ENCODE data around the gene RPS25.
"Not testable (repeated sequence)": the region's sequence is repeated elsewhere in the genome, so short reads cannot be mapped to it uniquely, and the experiment has no call there.

RPS25 gene

DNA sequence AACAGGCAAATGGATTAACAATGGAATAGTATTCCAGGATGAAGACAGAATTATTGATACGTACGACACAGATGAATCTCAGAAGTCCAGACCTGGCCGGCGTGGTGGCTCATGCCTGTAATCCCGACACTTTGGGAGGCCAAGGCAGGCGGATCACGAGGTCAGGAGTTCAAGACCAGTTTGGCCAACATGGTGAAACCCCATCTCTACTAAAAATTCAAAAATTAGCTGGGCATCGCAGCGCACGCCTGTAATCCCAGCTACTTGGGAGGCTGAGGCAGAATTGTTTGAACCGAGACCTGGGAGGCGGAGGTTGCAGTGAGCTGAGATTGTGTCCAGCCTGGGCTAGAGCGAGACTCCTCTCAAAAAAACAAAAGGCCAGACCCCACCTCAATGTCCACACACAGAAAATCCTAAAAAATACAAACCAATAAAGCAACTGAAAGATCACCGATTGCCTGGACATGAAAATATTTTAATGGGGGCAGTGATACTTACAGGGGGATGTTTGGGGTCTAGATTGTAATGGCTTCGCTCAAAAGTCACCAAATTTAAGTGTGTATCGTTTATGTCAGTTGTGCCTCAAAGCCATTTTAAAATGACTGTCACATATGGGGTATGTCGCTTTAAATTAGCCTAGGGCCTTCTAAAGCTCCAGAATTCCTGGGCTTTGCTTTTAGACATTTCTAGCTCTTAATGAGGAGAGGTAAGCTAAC lies 3.8 kb downstream of the RPS25 start:
- no peak for DNase-seq

DNA sequence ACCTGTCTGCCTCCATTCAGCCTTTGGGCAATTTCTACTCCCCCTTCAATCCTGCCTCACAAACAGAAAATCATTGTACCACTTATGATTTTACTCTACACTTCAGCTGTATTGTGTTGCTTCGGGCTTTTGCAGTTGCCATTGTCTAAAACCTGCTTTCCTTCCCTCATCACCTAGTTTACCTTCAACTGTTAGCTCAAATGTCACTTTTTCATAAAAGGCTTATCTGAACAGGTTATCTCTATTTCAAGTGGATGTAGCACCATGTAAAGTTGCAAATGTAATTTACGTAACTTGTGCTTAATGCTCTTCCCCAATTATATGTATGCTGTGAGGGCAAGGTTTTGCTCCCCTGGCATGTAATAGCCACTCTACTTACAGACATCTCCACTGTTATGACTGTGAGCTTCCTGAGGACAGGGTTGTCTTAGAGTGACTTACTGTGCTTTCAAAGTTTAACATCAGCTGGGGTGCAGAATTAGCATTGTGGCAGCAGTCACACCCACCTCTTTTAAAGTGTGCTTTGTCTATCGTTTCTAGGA lies 5.4 kb downstream of the RPS25 start:
- no peak for DNase-seq

DNA sequence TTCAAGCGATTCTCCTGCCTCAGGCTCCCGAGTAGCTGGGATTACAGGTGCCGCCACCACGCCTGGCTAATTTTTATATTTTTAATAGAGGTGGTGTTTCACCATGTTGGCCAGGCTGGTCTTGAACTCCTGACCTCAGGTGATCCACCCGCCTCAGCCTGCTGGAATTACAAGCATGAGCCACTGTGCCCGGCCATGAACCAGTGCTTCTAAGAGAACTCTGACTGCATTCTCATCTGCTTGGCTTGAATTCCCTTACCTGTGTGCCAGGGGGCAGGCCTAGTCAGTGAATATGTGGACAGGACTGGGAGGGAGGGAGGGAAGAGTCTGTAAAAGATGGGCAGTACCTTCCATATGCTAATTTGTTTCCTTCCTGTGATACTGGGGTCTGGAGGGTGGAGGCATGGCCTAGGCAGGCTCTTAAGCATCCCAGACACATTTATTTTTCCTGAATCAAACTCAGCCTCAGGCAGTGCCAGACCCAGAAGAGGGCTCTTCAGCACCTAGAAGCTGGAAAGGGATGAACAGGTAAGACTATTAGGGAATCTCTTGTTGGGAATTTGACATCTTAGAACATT lies 6.6 kb downstream of the RPS25 start:
- DNase-seq = no peak

DNA sequence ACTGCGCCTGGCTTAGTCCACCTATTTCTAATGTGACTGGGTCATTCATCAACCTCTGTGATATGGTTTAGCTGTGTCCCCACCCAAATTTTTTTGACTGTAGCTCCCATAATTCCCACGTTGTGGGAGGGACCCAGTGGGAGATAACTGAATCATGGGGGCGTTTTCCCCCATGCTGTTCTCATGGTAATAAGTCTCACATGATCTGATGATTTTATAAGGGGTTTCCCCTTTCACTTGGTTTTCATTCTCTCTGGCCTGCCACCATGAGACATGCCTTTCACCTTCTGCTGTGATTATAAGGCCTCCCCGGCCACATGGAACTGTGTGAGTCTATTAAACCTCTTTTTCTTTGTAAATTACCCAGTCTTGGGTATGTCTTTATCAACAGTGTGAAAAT lies 11.5 kb downstream of the RPS25 start:
- DNase-seq = no peak

DNA sequence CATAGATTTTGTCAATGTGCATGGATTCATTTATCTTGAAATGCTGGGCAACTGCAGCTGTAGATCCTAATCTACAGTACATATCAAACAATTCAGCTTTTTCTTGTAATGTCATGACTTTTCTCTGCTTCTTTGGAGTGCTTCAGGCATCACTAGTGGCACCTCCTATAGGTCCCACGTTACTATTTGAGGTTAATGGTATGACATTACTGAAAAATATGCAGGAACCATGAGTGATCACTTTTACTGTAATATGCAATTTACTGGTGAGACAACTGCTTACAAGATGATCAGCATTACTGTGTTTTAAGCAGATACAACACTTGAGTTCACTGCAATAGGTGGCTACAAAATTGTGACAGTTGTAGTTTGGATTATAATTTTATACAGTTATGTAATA lies 17.2 kb downstream of the RPS25 start:
- DNase-seq = no peak

DNA sequence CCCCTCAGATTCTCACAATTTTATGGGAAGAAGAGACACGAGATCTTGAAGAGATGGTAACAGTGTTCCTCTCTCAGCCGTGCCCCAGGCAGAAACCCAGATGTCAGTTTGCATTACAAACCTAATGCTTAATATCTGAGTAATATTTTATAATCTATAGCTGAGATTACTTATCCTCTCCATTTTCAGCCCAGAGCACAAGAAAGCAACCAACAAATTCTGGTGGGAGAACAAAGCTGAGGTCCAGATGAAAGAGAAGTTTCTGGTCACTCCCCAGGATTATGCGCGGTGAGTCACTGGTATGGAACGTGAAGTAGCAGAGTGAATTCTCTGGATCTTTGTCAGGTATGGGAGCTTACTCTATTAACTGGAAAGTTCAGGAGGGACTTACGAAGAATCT lies 19.3 kb downstream of the RPS25 start:
- DNase-seq = no peak

DNA sequence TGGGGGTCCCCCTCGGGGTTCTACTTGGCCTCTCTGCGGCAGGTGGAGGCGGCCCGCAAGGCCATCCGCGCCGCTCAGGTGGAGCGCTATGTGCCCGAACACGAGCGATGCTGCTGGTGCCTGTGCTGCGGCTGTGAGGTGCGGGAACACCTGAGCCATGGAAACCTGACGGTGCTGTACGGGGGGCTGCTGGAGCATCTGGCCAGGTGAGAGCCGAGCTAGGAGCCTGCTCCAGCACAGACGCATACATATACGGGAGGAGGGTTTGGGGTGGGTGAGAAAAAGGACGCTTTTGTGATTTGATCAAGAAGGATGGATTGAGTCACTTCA lies 19.8 kb downstream of the RPS25 start:
- DNase-seq = no peak

DNA sequence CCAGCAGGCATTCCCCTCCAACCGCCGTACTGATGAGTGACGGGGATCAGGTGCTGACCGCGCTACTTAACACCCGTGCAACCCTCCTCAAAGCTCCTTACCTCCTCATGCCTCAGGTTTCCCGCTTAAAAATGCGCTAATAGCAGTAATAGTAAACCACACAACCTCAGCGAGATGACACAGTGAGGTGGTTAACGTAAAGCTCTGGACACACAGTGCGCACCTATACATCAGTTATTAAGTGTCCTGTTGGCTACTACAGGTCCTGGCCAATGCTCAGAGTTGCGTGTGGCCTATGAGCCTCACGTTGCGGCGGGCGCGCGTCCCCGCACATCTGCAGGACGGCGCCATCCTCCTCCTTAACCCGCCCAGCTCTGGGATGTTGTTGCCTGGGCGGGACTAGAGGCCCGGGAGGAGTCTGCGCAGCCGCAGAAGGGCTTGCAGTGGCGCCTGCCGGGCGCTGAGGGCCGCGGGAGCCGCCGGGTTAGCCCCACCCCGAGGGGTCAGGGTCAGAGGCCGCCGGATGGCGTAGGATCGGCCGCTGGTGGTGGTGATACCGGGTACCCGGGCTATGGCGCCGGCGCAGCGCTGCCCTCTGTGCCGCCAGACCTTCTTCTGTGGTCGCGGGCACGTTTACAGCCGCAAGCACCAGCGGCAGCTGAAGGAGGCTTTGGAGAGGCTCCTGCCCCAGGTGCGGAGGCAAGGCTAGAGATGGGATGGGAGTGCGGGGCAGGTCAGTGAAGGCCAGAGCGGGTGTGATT lies 20.3 kb downstream of the RPS25 start, which contains the start of gene CENATAC:
CENATAC (plus strand) TSS at position 512 of the 761 bp plus-strand sequence; CDS start at position 572, 60 bp downstream.
- DNase-seq = peak; percentile 85

DNA sequence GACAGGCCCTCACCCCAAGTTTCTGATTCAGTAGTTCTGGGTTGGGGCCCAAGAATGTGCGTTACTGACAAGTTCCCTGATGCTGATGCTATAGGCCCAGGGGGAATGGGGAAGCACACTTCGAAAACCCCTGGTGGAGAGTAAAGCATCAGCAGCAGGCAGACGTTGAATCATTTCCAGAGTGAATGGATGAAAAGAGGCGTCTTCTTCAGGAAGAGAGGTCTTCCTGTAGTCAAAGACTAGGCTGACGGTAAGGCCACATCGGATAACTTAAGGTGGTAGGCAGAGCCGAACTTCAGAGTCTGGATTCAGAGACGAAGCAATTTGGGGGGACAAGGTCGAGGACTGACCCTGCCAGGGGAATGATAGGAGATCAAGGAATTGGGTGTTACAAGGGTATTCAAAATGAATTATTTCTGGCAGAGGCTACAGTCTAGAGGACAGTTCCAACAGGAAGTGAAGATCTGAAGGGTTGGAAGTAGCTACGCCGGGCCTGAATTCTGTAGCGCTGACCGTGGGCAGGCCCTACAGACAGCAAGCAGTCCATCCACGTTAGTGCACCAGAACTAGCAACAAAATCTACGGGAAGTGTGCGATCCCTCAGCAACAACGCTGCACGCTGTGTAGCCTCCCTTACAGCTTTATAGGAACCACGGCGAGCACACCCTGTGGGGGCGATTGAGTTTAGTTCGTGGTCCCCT lies 21.1 kb downstream of the RPS25 start:
- no peak for DNase-seq

DNA sequence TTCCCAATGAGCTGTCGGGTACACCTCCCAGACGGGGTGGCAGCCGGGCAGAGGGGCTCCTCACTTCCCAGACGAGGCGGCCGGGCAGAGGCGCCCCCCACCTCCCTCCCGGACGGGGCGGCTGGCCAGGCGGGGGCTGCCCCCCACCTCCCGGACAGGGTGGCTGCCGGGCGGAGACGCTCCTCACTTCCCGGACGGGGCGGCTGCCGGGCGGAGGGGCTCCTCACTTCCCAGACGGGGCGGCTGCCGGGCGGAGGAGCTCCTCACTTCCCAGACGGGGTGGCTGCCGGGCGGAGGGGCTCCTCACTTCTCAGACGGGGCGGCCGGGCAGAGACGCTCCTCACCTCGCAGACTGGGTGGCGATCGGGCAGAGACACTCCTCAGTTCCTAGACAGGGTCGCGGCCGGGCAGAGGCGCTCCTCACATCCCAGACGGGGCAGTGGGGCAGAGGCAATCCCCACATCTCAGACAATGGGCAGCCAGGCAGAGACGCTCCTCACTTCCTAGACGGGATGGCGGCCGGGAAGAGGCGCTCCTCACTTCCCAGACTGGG lies 26.6 kb downstream of the RPS25 start:
- not testable (repeated sequence) for DNase-seq

DNA sequence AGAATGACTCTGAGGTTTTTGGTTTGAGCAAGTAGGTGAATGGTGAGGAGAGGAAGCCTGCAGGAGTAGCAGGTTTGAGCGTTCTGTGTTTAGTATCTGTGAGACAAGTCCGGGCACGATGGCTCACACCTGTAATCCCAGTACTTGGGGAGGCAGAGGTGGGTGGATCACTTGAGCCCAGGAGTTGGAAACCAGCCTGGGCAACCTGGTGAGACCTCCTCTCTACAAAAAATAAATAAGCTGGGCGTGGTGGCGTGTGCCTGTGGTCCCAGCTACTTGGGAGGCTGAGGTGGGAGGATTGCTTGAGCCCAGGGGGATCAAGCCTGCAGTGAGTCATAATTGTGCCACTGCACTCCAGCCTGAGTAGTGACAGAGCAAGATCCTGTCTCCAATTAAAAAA lies 29.9 kb downstream of the RPS25 start:
- DNase-seq = peak; percentile 72

DNA sequence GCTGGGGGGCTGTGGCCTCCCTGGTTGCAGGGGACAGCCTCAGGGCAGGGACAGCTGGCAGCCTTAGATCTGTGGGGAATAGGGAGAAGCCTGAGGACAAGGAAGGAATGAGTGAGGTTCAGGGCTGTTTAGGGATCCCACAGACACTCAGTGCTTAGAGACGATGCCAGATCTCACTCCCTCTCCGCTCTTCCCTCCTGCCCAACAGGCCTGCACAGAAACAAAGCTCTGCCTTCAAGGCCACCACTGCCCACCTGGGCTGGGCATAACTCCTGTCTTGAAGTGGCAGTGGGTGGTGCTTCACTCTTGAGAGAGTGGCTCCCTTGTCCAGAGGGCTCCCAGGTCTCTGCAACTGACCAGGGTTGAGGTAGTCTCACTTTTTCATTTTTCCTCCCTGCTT lies 33.3 kb downstream of the RPS25 start:
- DNase-seq = no peak

DNA sequence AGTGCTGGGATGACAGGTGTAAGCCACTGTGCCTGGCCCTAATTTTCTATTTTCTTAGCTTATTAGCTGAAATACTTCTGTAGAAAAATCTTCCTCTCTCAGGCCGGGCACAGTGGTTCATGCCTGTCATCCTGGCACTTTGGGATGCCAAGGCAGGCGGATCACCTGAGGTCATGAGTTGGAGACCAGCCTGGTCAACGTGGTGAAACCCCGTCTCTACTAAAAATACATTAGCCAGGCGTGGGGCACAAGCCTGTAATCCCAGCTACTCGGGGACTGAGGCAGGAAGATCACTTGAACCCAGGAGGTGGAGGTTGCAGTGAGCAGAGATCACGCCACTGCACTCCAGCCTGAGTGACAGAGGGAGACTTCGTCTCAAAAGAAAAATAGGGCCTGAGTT lies 33.8 kb downstream of the RPS25 start:
- DNase-seq = not testable (repeated sequence)

DNA sequence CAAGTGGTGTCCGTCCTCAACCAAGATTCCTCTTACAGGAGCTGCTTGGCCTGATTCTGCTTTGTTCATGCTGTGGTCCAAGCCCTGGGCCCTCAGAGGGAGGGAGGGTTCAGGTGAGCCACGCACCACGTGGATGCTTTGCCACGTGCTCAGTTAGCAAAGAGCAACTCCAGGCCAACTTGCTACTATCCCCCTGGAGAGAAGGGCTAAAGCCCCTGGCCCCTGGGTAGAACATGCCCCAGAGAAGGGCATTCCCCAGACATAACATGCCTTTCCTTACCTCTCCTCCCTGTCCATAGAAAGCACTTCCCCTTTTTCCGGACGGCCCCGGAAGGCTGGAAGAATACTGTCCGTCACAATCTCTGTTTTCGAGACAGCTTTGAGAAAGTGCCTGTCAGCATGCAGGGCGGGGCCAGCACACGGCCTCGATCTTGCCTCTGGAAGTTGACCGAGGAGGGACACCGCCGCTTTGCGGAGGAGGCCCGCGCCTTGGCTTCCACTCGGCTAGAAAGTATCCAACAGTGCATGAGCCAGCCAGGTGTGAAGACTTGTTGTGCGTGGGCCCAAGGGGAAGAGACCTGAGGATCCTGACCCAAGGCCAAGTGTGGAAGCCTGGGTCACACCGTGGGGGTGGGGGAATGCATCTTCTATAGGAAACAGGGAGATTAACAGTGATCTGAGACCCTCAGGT lies 37.8 kb downstream of the RPS25 start:
- no peak for DNase-seq

DNA sequence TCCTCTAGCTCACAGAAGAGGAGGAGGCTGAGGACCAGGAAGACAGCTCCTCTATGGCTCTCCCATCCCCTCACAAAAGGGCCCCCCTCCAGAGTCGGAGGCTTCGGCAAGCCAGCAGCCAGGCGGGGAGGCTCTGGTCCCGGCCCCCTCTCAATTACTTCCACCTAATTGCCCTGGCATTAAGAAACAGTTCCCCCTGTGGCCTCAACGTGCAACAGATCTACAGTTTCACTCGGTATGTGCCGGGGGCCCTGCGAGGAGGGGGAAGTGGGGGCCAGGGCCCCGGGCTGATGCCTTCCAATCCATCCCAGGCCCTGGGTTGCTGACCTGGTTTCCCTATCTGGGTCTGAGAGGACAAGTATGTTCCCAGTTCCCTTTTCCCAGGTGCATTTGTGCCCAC lies 38.7 kb downstream of the RPS25 start:
- no peak for DNase-seq

DNA sequence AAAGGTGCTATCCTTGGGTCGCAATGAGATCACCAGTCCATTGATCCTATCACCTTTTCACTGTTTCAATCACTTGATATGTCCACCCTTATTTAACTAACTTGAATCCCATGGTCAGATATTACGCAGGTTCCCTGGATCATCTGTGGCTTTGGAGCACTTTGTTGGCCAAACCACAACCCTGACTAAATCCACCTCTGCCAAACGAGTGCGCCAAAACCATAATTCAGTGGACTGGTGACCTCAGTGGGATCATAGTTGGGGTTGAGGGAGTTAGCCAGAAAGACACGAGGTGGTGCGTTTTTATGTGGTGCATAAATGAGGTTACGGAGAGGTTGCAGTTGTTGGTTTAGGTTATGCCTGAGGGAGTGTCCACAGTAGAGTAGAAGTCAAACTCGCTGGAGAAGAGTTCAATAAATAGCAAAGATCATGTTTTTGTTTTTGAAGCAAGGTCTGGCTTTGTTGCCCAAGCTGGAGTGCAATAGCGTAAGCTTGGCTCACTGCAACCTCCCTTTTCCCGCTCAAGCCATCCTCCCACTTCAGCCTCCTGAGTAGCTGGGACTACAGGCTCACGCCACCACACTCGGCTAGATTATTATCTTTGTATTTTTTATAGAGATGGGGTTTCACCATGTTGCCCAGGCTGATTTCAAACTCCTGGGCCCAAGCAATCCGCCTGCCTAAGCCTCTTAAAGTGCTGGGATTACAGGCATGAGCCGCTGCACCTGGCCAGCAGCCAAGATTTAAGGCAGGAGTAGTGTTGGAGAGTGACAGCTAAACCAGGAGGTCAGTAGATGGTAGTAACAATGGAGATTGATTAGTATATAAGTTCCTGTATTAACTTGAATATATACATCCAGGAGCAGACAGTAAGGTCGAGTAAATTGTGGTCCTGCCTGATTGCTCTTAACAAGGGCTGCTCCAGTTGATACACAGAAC lies 42.1 kb downstream of the RPS25 start:
- peak; percentile 27 for DNase-seq

DNA sequence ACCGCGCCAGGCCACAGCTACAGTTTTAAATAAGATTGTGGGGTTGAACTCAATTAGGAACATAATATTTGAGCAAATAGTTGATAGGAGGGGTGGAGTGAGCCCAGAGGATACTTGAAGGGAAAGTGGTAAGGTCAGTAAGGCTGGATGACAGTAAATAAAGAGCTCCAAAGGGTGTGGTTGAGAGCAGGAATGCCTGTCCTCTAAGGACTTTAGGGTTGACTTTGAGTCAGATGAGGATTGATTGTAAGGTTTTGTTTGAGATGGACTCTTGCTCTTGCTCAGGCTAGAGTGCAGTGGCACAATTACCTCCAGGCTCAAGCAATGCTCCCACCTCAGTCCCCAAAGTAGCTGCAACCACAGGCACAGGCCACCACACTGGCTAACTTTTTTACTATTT lies 44.2 kb downstream of the RPS25 start:
- DNase-seq = no peak

DNA sequence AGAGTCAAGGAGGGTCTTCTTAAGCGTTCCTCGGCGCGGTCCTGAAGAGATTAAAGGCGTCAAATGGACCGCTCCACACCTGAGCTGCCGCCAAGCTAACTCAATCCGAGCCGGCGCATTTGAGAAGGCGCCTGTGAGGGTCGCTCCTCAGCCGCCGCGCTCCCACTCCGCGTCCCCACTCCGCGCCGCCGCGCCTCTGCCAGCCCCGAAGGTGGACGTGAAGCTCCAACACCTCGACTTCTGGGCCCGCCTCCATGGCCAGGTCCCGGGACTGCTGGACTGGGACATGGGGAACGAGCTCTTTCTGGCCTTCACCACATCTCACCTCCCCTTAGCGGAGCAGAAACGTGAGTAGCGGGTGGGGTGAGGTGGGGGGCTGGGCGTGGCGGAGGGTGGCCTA lies 46.5 kb downstream of the RPS25 start, which contains the start of gene FOXR1:
FOXR1 (plus strand) TSS at position 116 of the 400 bp plus-strand sequence; CDS start at position 287, 171 bp downstream.
- DNase-seq = no peak

DNA sequence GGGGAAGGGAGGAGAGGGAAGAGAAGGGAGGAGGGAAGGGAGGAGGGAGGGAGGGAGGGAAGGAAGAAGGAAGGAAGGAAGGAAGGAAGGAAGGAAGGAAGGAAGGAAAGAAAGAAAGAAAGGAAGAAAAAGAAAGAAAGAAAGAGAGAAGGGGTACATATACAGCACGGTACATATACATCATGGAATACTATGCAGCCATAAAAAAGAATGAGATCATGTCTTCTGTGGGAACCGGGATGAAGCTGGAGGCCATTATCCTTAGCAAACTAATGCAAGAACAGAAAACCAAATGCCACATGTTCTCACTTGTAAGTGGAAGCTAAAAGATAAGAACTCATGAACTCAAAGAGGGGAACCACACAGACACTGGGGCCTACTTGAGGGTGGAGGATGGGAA lies 48.6 kb downstream of the RPS25 start:
- DNase-seq = not testable (repeated sequence)

Measured in NCI-H510A (cell line).